Right ventricle myocardium inferior (tissue), 1 donor: Measurements from ENCODE around the gene SHISA9. TPM values are rescaled to one million over a fixed set of nuclear protein-coding genes. Genes with fewer than 3 reads are reported as not detected.

Experiments used
- ATAC-seq: fragments of 200-7000 bp; cut with Tn5 transposase; one replicate; pipeline ENCODE4 v1.9.1; 2020; ENCODE audit warnings: mild to moderate bottlenecking, moderate library complexity
- DNase-seq: peaks from one replicate; pipeline ENCODE4 v3.0.0; 2021; ENCODE audit errors: missing footprints
- intact Hi-C: fragments of 100-400 bp; cut with DNase I; formaldehyde crosslinking; loops from one replicate; pipeline ENCODE4 v1.11.0; 2022
- total RNA-seq: library from RNA; stranded (reverse); fragmentation: NEBNext Ultra II Directional; extraction: Animal tissue kit (Norgen Biotek cat#: 25700); gene quantifications from one replicate; pipeline ENCODE4 v1.2.1, GENCODE V29; 2021
- donor health status: DM: no; HTN: yes; CAD: no; lungs with severe emphysema.

The SHISA9 gene
- total RNA-seq, 1 donor from 2014 or later, result 0.49 TPM

DNA sequence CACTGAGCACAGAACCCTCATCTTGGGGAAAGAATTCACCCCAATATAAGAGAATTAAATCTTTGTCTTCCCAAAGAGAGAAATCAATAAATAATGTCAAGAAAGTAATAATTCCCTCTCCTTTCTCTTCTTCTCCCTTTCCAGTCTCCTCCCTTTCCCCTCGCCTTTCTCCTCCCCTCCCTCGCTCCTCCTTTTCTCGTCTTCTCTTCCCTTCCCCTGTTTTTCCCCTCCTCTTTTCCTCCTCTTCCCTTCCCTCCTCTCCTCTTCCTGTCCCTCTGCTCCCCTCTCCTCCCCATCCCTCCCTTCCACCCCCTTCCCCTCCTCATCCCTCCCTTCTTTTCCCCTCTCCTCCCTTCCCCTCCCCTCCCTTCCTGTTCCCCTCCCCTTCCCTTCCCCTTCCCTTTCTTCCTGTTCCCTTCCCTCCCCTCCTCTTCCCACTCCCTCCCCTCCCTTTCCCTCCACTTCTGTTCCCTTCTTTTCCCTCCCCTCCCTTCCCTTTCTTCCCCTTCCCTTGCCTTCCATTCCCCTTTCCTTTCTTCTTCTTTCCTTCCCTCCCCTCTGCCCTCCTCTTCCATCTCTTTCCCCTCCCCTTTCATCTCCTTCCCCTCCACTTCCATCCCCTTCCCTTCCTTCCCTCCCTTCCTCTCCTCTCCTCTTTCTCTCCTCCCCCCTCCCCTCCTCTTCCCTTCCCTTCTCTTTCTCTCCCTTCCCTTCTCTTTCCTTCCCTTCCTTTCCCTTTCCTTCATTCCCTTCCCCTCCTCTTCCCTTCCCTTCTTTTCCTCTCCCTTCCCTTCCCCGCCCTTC, 363.6 kb downstream of the SHISA9 start:
- intact Hi-C loops, result no loop called here
- no peak for DNase-seq

DNA sequence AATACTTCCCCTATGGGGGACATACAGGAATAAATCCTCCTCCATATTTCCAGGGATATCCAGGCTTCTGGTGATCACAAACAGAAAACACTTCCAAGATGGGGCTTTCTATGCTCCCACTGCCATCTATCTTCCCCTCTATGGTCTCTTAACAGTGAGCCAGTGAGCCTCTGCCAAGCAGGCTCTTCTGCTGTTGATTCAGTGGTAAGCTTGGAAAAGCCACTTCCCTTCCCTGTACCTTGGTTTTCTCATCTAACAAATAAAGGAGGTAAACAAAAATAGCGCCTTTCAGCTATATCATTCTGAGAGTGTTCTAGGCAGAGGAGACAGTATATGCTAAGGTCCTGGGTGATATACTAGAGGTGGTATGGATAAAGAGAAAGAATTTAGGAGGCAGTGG, 368.0 kb downstream of the SHISA9 start:
- DNase-seq, result no peak
- ATAC-seq, result no peak
- intact Hi-C loops, result no loop called here

More for the DNA sequence above, 363.6 kb downstream of the SHISA9 start:
- no peak for ATAC-seq

DNA sequence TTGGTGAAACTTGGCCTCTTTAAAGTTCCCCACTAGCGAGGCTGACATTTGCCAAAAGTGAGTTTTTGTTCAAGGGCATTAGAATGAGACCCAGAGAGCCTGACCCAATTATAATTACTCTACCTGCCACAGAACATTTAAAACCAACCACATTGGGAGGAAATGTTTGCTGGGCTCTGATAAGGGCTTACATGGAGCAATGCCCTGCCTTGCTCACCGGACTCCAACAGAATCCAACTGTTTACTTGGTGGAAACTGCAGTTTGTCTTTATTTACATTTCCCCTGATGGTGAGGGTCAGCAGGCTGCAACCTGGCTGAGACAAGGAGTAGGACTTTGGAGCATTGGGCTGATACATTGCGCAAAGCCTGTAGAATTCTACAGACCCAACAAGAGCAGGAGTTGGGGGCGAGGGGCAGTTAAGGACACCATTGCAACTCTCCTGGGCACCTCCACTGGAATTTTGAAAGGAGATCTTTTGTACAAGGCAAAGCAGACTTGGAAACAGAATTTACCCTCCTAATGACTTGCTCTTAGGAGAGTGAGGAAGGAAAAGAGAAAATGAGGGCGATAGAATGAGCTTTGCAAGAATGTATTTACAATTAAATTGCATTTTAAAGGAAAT, 368.6 kb downstream of the SHISA9 start:
- DNase-seq (no peak), ATAC-seq (no peak)
- intact Hi-C loops, result no loop called here

DNA sequence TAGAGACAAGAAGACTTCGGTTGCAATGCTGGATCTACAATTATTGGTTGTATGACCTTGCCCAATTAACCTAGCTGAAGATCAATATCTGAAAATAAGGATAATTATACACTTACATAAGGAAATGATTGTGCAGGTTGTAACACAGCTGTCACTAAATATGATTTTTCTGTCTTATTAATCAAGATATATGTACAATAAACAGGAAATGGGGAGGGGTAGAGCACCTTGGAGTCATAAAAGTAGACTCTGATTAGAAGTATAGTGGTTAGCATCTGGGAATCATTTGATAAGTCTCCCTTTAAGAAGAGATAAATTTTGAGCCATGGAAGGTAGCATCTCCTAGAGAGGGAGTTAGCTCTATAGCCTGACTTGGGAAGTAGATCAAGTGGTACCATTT, 369.2 kb downstream of the SHISA9 start:
- DNase-seq (no peak), ATAC-seq (no peak)
- intact Hi-C loops, result no loop called here

DNA sequence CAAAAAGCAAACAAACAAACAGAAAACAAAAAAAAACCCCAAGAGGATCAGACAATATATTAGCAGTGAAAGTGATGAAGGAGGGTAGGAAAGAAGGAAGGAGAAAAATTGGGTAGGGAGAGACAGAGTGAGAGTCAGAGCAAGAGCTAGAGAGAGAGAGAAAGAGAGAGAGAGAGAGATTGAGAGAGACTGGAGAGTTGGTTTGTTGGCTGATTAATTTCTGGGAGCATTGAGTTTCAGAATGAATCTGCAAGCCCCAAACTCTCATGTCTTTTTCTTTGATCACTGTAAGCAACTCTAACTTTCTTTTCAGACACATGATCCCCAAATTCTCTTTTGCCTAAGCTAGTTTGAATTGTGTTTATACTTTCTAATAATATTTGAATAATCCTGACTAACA, 388.1 kb downstream of the SHISA9 start:
- intact Hi-C loops, result no loop called here
- ATAC-seq, result no peak
- no peak for DNase-seq

Other genes starting within 250 kb of the SHISA9 start
- 14.3 TPM for gene CPPED1, start 97.7 kb upstream of the SHISA9 start, total RNA-seq